HG02642 (cell line): ENCODE measurements around the gene OR5C1.
"Not testable (repeated sequence)": the region's sequence is repeated elsewhere in the genome, so short reads cannot be mapped to it uniquely, and the experiment has no call there.

Experiments
- ATAC-seq: cut with Tn5 transposase; IDR thresholded peaks from one replicate; pipeline ENCODE4 v1.9.1; 2021; ENCODE audit warnings: mild to moderate bottlenecking; ENCODE audit not compliant: unreplicated experiment, poor library complexity

OR5C1 gene

GRCh38 chr9:122809261-122809660, 20.5 kb downstream of the OR5C1 start:
- not testable (repeated sequence) for ATAC-seq

GRCh38 chr9:122810306-122810946, 21.7 kb downstream of the OR5C1 start:
- ATAC-seq: peak; percentile 71

GRCh38 chr9:122812736-122813135, 24.0 kb downstream of the OR5C1 start:
- ATAC-seq: no peak

- no peak for ATAC-seq
Observed at GRCh38 chr9:122814545-122814944, 25.8 kb downstream of the OR5C1 start.

- no peak for ATAC-seq
Observed at GRCh38 chr9:122815544-122815943, 26.8 kb downstream of the OR5C1 start.

GRCh38 chr9:122816163-122816867, 27.6 kb downstream of the OR5C1 start:
- peak; percentile 64 for ATAC-seq

- no peak for ATAC-seq
Observed at GRCh38 chr9:122819326-122819725, 30.6 kb downstream of the OR5C1 start.

GRCh38 chr9:122819791-122820489, 31.2 kb downstream of the OR5C1 start:
- ATAC-seq: no peak

GRCh38 chr9:122820490-122820845, 31.7 kb downstream of the OR5C1 start:
- ATAC-seq: no peak

- no peak for ATAC-seq
Observed at GRCh38 chr9:122821278-122821943, 32.7 kb downstream of the OR5C1 start.

GRCh38 chr9:122822056-122822455, 33.3 kb downstream of the OR5C1 start:
- ATAC-seq: no peak

- ATAC-seq: no peak
Observed at GRCh38 chr9:122822938-122823337, 34.2 kb downstream of the OR5C1 start.

- ATAC-seq: peak; percentile 17
Observed at GRCh38 chr9:122827761-122828093, 39.0 kb downstream of the OR5C1 start.

GRCh38 chr9:122828965-122829284, 40.2 kb downstream of the OR5C1 start:
- ATAC-seq: not testable (repeated sequence)

GRCh38 chr9:122832194-122832593, 43.5 kb downstream of the OR5C1 start:
- no peak for ATAC-seq

GRCh38 chr9:122835313-122835731, 46.6 kb downstream of the OR5C1 start:
- ATAC-seq: no peak

- ATAC-seq: no peak
Observed at GRCh38 chr9:122837266-122837850, 48.6 kb downstream of the OR5C1 start.

- ATAC-seq: not testable (repeated sequence)
Observed at GRCh38 chr9:122838441-122838840, 49.7 kb downstream of the OR5C1 start.
